BLaER1 treated with 17β-estradiol and CSF1 and Interleukin-3, amounts not matched to agents 10 nM and 100 nM (cell line): ENCODE data around the gene BMERB1.
"Not testable (repeated sequence)": the region's sequence is repeated elsewhere in the genome, so short reads cannot be mapped to it uniquely, and the experiment has no call there.

Experiments
- H3K27ac ChIP-seq, 11 experiments: shearing (Covaris generic); formaldehyde crosslinking; 2 replicates each; pipeline ENCODE4 v1.8.1; 2022
- H3K27me3 ChIP-seq, 11 experiments: shearing (Covaris generic); formaldehyde crosslinking; 2 replicates each; pipeline ENCODE4 v1.8.1; 2022
- H3K36me3 ChIP-seq, 11 experiments: shearing (Covaris generic); formaldehyde crosslinking; 2 replicates each; pipeline ENCODE4 v1.8.1; 2022
- H3K4me1 ChIP-seq, 10 experiments: shearing (Covaris generic); formaldehyde crosslinking; 2 replicates each; pipeline ENCODE4 v1.8.1; 2022
- H3K4me2 ChIP-seq, 11 experiments: shearing (Covaris generic); formaldehyde crosslinking; 2 replicates each; pipeline ENCODE4 v1.8.1; 2022
- H3K4me3 ChIP-seq, 10 experiments: shearing (Covaris generic); formaldehyde crosslinking; 2 replicates each; pipeline ENCODE4 v1.8.1; 2022
- H3K9ac ChIP-seq, 11 experiments: shearing (Covaris generic); formaldehyde crosslinking; 2 replicates each; pipeline ENCODE4 v1.8.1; 2022
- H3K9me3 ChIP-seq, 11 experiments: shearing (Covaris generic); formaldehyde crosslinking; replicated peaks in 1 of 11; 2 replicates each; pipeline ENCODE4 v1.8.1; 2022
- H4K20me1 ChIP-seq, 11 experiments: shearing (Covaris generic); formaldehyde crosslinking; 2 replicates each; pipeline ENCODE4 v1.8.1; 2022
- Cebpa-rat ChIP-seq, 11 experiments: shearing (Covaris generic); IDR thresholded peaks; 2 replicates each; pipeline ENCODE4 v1.8.1; 2022

The BMERB1 gene

DNA sequence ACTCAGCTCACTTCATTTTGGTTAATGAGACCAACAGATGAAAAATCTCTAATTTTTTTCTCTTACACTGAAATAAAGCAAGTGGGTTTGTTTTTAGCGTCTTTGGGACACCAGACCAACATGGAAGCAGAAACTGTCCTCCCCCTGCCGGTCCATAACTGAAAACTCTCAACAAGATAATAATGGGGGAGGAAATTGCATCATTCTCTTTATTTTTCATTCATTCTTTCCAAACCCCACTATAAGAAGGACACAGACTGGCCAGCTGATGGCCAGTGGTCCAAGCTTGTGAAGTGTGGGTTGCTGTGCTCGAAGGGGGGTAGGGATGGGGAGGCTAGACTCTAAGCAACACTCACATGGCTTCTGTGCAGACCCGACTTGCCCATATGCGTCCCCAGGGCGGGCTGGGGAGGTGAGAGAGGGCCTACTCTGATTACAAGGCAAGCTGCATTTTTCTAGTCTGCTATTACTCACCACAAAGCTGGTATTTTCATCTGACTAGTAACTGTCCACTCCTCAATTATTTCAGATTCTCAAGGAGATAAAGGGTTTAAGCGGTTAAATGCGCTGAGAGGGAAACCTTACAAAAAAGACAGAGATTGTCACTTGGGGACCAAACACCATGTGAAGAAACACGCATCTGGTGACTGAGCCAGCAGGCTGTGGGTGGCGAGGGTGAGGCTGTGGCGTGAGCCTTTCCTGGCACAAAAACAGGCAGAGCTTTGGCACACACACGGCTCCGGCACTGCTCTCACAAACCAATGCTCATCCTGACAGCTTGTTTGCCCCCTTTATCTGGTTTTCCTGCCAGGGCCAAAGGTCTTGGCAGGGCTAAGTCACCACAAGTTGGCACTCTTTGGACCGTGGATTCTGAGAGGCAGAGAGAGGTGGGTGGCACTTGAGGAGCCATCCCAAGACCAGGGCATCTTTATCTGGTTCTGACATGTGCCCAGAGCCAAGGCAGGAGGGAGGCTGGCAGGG, 170.4 kb downstream of the BMERB1 start:
- H3K9ac ChIP-seq = no peak overlapping the region
- H3K27ac ChIP-seq = peak overlapping the region in 8 of 11 experiments; percentile 2 to 34 (median 23); a peak in 8 of 22 replicates
- no peaks in the 10 kb centered on the region; a peak in 1 of 22 replicates for H4K20me1 ChIP-seq
- no peak for TF ChIP-seq Cebpa-rat (IDR thresholded peaks at IDR 0.05)
- H3K27me3 ChIP-seq = no peaks in the 10 kb centered on the region
- H3K4me2 ChIP-seq = no peak overlapping the region
- no peaks in the 10 kb centered on the region for H3K9me3 ChIP-seq
- no peak overlapping the region for H3K4me3 ChIP-seq
- peaks cover 0 to 61% (median 7%) of the 10 kb centered on the region in 10 experiments; a peak in 9 of 20 replicates for H3K4me1 ChIP-seq
- H3K36me3 ChIP-seq = peaks cover 100% of the 10 kb centered on the region in 11 experiments

DNA sequence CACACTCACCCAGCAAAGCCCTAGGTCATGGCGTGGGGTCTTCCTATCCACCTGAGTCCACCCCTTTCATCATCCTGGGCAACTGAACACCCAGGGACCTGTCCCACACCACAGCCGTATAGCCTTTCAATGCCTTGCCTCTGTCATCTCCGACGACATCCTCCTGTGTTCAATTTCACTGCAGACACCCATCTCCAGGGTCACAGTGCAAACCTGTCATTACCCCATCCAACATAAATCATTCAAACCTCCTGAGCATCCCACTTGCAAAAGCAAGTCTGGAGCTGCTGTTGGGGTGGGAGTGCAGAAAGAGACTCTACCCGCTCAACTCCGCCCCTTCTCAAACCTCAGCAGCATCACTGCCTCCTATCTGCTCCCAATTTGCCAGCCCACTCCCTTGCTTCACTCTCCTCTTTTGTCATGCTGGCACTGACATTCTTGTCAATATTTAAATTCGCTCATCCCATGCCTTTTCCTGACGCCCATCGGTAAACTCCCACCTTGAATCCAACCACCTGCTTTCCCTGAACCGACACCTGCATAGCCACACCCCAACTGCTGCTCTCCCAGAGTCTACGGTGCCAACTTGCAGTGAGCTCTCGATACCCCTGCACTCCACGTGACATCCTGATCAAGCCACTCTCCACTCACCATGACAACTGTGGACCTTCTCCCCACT, 171.6 kb downstream of the BMERB1 start:
- Histone ChIP-seq H3K4me1 (peaks cover 0 to 70% (median 6%) of the 10 kb centered on the region in 10 experiments; a peak in 9 of 20 replicates), H3K9ac (no peak overlapping the region), H3K9me3 (no peaks in the 10 kb centered on the region), H3K4me3 (no peak overlapping the region), H3K27ac (peak overlapping the region in 7 of 11 experiments; percentile 12 to 72 (median 38); a peak in 9 of 22 replicates), H3K36me3 (peaks cover 100% of the 10 kb centered on the region in 11 experiments), H4K20me1 (no peaks in the 10 kb centered on the region; a peak in 1 of 22 replicates), H3K4me2 (peak overlapping the region in 3 of 11 experiments; percentile 48 to 68 (median 61); a peak in 6 of 22 replicates), H3K27me3 (no peaks in the 10 kb centered on the region)
- TF ChIP-seq Cebpa-rat (IDR thresholded peaks at IDR 0.05) = no peak

DNA sequence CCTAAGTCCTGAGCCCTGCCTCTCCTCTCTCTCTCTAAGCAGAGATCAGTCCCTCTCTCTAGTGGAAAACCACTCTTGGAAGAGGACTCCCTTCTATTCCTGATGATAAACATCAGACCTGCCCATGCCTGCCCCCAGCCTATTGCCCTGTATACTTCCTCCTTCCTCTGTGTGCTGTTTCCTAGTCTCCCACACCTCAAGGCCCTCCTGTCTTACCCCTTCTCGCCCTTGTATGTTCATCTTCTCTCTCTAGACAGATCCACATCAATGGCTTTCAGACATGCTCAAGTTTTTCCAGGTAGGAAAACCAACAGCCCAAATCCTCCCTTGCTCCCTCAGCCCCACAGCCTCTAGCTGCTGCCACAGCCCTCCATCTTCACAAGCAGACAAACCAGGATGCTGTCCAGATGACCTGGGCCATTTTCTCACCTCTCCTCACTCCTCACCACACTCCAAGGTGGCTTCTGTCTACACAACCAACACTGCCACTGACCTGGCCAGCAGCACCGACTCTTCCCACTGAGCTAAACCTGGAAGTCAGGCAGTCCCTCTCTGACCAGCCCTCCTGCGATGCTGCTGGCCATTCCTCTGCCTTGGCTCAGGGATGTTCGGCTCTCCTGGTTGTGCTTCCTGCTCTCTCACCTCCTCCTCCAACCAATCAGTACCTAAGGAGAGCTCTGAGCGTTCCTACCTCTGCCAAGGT, 172.3 kb downstream of the BMERB1 start:
- H3K9me3 ChIP-seq = no peaks in the 10 kb centered on the region

DNA sequence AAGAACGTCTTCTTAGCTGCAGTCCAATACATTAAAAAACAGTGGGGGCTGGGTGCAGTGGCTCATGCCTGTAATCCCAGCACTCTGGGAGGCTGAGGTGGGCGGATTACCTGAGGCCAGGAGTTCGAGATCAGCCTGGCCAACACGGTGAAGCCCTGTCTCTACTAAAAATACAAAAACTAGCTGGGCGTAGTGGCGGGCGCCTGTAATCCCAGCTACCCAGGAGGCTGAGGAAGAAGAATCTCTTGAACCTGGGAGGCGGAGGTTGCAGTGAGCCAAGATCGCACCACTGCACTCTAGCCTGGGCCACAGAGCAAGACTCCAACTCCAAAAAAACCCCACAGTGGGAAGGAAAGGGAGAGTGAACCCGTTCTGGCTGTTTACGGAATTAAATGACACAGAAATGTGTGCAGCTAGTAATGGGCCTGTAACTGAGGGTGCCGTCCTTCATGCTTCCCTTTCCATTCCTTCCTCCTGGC, 172.9 kb downstream of the BMERB1 start:
- H4K20me1 ChIP-seq, H3K9me3 ChIP-seq, H3K4me3 ChIP-seq, H3K27me3 ChIP-seq: not testable (repeated sequence)
- Histone ChIP-seq H3K4me2 (peak overlapping the region in 4 of 11 experiments; percentile 18 to 68 (median 54); a peak in 6 of 22 replicates), H3K27ac (peak overlapping the region in 9 of 11 experiments; percentile 12 to 72 (median 38); a peak in 13 of 22 replicates), H3K9ac (peak overlapping the region in 3 of 11 experiments; percentile 9 to 58 (median 21); a peak in 3 of 22 replicates), H3K4me1 (peaks cover 0 to 69% (median 4%) of the 10 kb centered on the region in 10 experiments; a peak in 9 of 20 replicates), H3K36me3 (peaks cover 100% of the 10 kb centered on the region in 11 experiments)

More for the DNA sequence above, 172.3 kb downstream of the BMERB1 start:
- H4K20me1 ChIP-seq = no peaks in the 10 kb centered on the region; a peak in 1 of 22 replicates
- TF ChIP-seq Cebpa-rat (IDR thresholded peaks at IDR 0.05) = no peak
- H3K9ac ChIP-seq = 0 out of 22 replicates have a peak overlapping the region, but pooled peaks of 1 of the 11 experiments have one; percentile 58
- H3K4me3 ChIP-seq = no peak overlapping the region
- H3K4me2 ChIP-seq = peak overlapping the region in 3 of 11 experiments; percentile 48 to 68 (median 61); a peak in 6 of 22 replicates
- peak overlapping the region in 9 of 11 experiments; percentile 12 to 72 (median 38); a peak in 14 of 22 replicates for H3K27ac ChIP-seq
- peaks cover 0 to 67% (median 4%) of the 10 kb centered on the region in 10 experiments; a peak in 9 of 20 replicates for H3K4me1 ChIP-seq
- peaks cover 100% of the 10 kb centered on the region in 11 experiments for H3K36me3 ChIP-seq
- no peaks in the 10 kb centered on the region for H3K27me3 ChIP-seq

DNA sequence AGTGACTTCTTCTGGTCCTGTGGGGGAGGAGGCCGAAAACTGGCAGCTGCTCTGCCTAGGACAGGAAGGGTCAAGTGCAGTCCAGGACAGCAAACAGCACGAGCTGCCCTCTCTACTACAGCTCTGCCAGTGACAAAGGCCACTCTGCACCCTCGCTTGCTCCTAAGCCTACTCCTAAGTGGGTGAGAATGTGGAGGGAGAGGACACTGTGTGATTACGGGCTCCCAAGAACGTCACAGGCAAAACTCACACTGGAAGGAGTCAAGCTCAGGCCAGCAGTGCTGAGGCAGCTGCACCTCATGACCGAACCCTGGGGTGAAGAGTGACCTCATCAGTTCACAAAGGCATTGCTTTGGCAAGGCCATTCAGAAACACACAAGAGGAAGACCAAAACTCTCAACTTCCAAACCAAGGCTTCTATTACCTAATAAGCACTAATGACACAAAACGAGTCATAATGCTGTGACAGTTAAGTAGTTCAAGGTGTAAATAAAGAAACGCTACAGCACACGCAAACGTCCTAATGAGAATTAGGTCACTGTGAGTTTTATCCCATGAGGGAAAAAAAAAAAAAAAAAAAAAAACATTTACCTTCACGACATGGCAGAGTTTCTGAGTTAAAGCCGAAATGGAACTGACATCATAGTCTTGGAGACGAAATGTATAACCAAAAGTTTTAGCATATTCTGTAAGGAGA, 173.5 kb downstream of the BMERB1 start:
- Histone ChIP-seq H3K4me3 (no peak overlapping the region), H3K27ac (peak overlapping the region in 7 of 11 experiments; percentile 22 to 72 (median 33); a peak in 9 of 22 replicates), H3K9ac (peak overlapping the region in 3 of 11 experiments; percentile 9 to 58 (median 21); a peak in 3 of 22 replicates), H4K20me1 (no peaks in the 10 kb centered on the region; a peak in 1 of 22 replicates), H3K27me3 (no peaks in the 10 kb centered on the region), H3K9me3 (no peaks in the 10 kb centered on the region), H3K4me1 (peaks cover 0 to 73% (median 4%) of the 10 kb centered on the region in 10 experiments; a peak in 9 of 20 replicates), H3K4me2 (peak overlapping the region in 4 of 11 experiments; percentile 18 to 68 (median 54); a peak in 6 of 22 replicates), H3K36me3 (peaks cover 100% of the 10 kb centered on the region in 11 experiments)
- TF ChIP-seq Cebpa-rat (IDR thresholded peaks at IDR 0.05) = no peak

DNA sequence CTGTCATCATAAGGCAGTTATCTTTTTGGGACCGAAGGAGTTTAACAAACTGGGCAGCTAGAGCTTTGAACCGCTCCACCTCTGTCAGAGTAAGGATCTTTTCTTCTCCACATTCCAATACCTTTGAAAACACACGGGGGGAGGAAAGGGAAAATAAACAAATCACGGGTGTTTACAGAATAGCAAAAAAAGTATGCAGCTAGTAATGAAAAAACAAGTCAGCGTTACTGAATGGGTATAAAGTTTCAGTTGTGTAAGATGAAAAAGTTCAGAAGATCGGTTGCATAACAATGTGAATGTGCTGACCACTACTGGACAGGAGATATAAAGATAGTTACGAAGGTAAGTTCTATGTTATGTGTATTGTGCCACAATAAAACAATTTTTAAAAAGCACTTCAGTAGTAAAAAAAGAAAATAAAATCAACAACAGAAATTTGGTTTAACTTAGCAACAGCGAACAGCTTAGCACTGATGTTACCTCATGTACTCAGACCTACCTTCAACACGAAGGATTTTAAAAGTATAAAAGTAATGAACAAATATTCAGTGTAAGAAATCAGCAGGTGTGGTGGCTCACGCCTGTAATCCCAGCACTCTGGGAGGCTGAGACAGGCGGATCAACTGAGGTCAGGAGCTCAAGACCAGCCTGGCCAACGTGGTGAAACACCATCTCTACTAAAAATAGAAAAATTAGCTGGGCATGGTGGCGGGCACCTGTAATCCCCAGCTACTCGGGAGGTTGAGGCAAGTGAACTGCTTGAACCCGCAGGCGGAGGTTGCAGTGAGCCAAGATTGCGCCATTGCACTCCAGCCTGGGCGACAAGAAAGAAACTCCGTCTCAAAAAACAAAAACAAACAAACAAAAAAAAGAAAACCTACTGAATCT, 174.3 kb downstream of the BMERB1 start:
- no peak overlapping the region for H3K9ac ChIP-seq
- peaks cover 0 to 73% (median 4%) of the 10 kb centered on the region in 10 experiments; a peak in 9 of 20 replicates for H3K4me1 ChIP-seq
- peak overlapping the region in 2 of 11 experiments; percentile 60 to 72; a peak in 4 of 22 replicates for H3K27ac ChIP-seq
- peaks cover 100% of the 10 kb centered on the region in 11 experiments for H3K36me3 ChIP-seq
- no peak overlapping the region for H3K4me3 ChIP-seq
- peak in 1 of 11 experiments; percentile 13; a peak in 1 of 22 replicates for TF ChIP-seq Cebpa-rat (IDR thresholded peaks at IDR 0.05)
- H3K27me3 ChIP-seq = no peaks in the 10 kb centered on the region
- no peaks in the 10 kb centered on the region; a peak in 1 of 22 replicates for H4K20me1 ChIP-seq
- H3K9me3 ChIP-seq = no peaks in the 10 kb centered on the region
- H3K4me2 ChIP-seq = peak overlapping the region in 3 of 11 experiments; percentile 3 to 68 (median 15); a peak in 4 of 22 replicates

DNA sequence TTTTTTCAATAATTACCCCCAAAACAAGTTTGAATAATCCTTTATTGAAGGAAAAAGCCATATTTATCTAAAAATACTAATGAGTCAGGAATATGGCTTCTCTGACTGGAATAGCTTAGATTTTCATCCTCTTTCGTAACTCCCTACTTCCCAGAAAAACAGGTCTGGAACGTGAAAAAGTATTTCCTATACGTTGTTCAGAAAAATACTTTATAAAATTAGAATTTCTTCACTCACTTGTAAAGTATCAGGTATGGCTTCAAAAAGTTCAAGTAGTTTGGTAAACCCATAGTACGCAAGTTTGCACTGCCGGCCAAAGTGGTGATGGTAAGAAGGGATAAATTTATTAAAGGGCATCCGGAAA, 174.9 kb downstream of the BMERB1 start:
- H3K9ac ChIP-seq = no peak overlapping the region
- H3K36me3 ChIP-seq = peaks cover 99 to 100% (median 100%) of the 10 kb centered on the region in 11 experiments
- no peaks in the 10 kb centered on the region for H3K27me3 ChIP-seq
- H3K4me1 ChIP-seq = peaks cover 0 to 73% (median 4%) of the 10 kb centered on the region in 10 experiments; a peak in 9 of 20 replicates
- TF ChIP-seq Cebpa-rat (IDR thresholded peaks at IDR 0.05) = no peak
- peak overlapping the region in 2 of 11 experiments; percentile 15 to 68; a peak in 1 of 22 replicates for H3K4me2 ChIP-seq
- peak overlapping the region in 2 of 11 experiments; percentile 60 to 72; a peak in 2 of 22 replicates for H3K27ac ChIP-seq
- no peaks in the 10 kb centered on the region for H3K9me3 ChIP-seq
- H4K20me1 ChIP-seq = no peaks in the 10 kb centered on the region; a peak in 1 of 22 replicates
- H3K4me3 ChIP-seq = no peak overlapping the region
